GM18873 (cell line): ENCODE measurements around the gene PANX2.
A peak's percentile ranks its signal among the peaks of the same experiment; 100 is the strongest.

Experiments
- ATAC-seq: cut with Tn5 transposase; IDR thresholded peaks from one replicate; pipeline ENCODE4 v1.9.1; 2021; ENCODE audit warnings: mild to moderate bottlenecking, moderate library complexity, moderate number of reproducible peaks; ENCODE audit not compliant: unreplicated experiment, low FRiP score

The PANX2 gene

DNA sequence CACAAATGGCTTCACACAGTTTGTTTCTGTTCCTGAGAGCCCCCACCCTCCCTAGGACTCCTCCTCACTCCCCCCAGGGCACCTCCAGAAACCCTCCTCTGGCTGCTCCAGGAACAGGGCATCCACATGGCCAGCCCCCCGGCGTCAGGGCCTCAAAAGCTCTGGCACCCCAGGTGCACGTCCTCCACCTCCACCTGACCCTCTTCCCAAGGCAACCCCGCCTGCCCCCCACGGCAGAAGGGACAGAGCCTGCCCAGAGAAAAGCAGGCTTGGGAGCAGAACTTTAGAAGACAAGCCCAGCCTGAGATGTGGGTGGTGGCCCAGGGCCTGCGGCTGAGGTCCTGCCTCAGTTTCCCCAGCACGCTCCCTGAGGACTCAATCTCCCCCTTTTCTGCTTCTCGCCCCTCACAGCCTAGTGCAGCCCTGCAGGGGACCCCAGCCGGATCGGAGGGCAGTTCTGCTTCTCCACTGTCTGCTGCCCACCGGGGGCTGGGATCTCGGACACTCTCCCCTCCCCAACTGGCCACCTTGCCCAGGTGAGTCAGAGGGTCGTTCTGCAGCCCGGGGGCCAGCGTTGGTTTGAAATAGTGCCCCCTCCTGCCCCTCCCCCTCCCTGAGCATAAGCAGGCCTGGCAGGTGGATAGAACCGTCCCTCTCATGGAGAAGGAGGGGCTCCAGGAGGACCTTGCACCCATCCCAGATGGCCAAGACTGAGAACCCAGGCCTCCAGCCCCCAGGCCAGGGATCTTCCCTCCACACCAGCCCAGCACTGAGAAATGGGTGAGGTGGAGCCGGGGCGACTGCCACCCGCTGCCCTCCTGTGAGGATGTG is 12.8 kb downstream of the PANX2 start:
- ATAC-seq, result no peak

- ATAC-seq, result no peak
Measured at GRCh38 chr22:50184004-50184901, 13.7 kb downstream of the PANX2 start.

GRCh38 chr22:50184902-50185374 is 14.4 kb downstream of the PANX2 start:
- no peak for ATAC-seq

DNA sequence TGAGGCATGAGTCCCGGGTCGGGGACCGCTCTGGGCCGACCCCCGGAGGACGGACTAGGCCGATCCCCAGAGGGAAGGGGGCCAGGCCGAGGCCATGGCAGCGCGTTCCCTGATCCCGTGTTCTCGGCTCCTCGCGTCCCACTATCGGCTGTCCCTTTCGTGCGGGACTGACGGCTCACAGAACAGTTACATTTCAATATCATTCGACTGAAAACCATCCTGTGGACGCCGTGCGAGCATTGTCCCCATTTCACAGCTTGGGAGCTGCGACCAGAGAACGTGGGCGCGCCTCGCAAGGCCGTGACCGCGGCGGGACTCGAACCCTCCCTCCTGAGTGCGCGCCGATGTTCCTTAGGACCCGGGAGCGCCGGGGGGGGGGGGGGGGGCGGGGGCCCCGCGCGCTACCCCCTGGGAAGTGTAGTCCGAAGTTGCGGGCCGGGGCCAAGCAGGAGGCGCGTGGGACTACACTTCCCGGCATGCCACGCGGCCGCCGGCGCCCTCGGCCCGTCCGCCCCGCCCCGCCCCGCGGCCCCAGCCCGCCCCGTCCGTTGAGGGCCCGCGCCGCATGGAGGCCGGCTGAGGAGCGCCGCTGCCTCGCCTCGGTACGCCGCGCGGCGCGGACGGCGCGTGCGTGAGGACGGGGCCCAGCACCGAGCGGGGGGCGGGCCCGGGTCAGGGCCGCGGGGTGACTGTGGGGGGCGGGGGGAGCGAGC is 15.0 kb downstream of the PANX2 start, which contains the start of gene TRABD:
TSS of gene TRABD (plus strand) at position 539 of the 713 bp plus-strand sequence. CDS start 7,148 bp downstream, outside the sequence.
- no peak for ATAC-seq

- ATAC-seq, result no peak
Measured at GRCh38 chr22:50186181-50186714, 15.7 kb downstream of the PANX2 start.

DNA sequence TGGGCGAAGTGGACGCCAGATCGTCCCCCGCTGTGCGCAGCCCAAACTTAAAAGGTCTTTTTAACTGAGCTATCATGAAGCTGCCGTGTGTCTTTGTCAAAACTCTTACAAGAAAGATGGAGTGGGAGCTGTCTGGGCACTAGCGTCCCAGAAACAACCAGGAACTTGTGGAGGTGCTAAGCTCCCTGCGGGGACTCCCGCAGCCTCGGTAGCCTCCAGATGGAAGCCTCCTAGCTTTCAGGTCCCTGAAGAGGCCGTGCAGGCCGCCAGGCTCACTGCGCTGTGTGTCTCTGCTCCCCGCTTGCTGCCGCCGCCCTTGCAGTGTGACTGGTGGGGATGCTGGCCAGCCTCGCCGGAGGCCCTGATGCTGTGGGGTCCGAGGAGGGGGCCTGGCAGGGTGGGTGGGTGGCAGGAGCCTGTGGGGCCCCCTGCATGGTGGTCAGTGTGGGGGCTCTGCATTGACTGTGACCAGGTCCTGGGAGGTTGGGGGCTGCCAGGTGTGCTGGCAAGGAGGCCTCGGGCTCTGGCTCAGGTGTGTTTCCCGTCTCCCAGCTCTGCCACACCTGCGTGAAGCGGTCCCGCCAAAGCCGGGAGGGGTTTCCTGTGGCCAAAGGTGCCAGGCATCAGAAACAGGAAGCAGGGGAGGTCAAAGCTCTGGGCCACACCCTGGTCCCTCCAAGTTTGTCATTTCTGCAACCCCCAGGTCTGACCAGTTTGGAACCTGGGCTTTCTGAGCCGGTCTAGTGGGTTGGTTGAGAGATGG is 16.4 kb downstream of the PANX2 start:
- no peak for ATAC-seq

DNA sequence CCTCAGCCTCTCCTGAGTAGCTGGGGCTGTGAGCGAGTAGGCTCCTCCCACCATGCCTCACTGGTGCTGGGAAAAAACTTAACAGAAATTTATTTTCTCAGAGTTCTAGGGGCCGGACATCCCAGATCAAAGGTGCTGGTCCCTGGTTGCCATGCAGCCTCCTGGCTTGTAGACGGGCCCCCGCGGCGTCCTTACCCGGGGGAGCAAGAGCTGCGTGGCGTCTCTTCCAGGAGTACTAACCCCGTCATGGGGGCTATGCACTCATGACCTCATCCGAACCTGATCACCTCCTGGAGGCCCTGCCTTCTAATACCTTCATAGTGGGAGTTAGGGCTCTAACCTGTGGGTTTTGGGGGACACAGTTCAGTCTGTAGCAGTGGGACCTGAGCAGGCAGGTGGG is 17.8 kb downstream of the PANX2 start:
- ATAC-seq, result no peak

DNA sequence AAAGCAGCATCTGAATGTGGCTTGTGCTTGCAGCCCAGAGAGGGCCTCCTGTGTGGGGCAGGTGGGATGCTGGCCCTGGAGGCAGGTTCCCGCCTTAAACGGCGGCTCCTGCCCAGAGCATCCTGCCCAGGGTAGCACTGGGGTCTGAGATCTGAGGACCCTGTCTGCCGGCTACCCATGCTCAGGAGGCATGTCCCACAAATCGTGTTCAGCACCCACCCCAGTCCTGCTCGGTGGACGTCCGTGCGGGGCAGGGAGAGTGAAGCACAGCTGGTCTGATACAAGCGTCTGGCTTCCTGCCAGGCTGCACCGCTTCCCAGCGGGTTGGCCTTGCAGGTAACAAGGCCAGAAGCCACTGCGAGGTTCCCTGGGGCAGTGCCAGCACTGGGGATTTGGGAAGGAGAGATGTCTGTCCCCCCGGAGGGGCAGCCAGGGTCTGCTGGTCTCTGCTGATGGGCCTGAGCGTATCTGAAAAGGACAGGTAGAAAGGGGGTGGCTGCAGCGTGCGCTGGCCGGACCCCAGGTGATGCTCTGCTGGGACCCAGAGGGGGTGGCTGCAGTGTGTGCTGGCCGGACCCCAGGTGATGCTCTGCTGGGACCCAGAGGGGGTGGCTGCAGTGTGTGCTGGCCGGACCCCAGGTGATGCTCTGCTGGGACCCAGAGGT is 18.8 kb downstream of the PANX2 start:
- ATAC-seq, result no peak

- ATAC-seq, result no peak
Measured at GRCh38 chr22:50189849-50190181, 19.3 kb downstream of the PANX2 start.

- ATAC-seq, result peak; percentile 33
Measured at GRCh38 chr22:50190182-50190940, 19.8 kb downstream of the PANX2 start.

GRCh38 chr22:50190941-50191741 is 20.6 kb downstream of the PANX2 start:
- no peak for ATAC-seq

- ATAC-seq, result no peak
Measured at GRCh38 chr22:50192436-50193204, 22.1 kb downstream of the PANX2 start.

- no peak for ATAC-seq
Measured at GRCh38 chr22:50193621-50194020, 23.1 kb downstream of the PANX2 start.

- no peak for ATAC-seq
Measured at GRCh38 chr22:50194037-50194805, 23.7 kb downstream of the PANX2 start.

DNA sequence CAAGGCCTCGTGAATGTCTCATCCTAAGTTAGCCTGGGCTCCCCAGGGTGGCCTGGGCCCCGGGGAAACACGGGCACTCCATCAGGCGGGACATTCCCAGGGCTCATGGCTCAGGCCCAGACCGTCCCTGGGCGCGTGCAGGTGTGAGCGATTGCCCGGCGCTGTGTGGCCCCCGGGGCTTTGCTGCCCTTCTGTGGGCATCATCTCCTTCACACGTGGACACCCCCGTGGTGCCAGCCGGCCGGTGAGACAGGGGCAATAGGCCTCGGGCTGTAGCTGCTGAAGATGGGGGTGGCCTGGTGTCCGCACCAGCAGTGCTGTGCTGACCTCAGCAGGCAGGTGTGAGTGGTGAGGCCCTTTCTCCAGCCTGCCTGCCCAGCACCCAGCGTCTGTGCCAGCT is 25.7 kb downstream of the PANX2 start:
- no peak for ATAC-seq
